Astrocyte of the hippocampus (primary cell): ENCODE results near the gene AIF1L.

Experiments
- DNase-seq: peaks from one replicate; pipeline ENCODE4 v3.0.0; 2011; ENCODE audit warnings: low read depth, low spot score

The AIF1L gene

DNA sequence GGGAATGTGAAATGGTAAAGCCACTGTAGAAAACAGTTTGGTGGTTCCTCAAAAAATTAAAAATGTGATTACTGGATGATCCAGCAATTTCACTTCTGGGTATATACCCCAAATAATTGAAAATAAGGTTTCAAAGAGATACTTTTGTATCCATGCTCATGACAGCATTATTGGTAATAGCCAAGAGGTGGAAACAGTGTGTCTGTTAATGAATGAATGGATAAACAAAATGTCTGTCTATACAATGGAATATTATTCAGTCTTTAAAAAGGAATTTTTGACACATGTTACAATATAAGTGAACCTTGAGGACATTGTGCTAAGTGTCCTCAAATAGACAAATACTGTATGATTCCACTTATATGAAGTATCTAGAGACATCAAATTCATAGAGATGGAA is 69.2 kb downstream of the AIF1L start:
- DNase-seq, result no peak

DNA sequence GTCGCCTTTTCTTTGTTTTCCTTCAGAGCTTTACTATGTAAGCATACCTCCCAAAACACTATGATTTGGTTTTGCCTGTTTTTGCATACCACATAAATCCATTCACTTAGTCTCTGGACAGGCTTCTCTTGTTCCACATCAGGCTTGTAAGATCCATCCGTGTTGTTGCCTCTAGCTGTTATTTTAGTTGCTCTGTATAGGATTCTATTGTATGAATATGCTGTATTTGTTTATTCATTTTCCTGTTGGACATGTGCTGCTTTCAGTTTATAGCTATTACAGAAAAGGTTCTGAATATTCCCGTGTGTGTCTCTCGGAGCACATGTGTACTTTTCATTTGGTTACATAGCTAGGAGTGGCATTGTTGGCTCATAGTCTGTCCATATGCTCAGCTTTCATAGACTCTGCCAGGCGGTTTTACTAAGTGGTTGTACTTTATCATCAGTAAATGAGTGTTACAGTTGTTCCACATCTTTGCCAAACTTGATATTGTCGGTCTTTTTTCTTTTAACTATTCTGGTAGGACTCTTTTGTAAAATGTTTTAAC is 70.9 kb downstream of the AIF1L start:
- DNase-seq, result no peak

GRCh38 chr9:131167936-131168335 is 71.6 kb downstream of the AIF1L start:
- DNase-seq, result no peak

DNA sequence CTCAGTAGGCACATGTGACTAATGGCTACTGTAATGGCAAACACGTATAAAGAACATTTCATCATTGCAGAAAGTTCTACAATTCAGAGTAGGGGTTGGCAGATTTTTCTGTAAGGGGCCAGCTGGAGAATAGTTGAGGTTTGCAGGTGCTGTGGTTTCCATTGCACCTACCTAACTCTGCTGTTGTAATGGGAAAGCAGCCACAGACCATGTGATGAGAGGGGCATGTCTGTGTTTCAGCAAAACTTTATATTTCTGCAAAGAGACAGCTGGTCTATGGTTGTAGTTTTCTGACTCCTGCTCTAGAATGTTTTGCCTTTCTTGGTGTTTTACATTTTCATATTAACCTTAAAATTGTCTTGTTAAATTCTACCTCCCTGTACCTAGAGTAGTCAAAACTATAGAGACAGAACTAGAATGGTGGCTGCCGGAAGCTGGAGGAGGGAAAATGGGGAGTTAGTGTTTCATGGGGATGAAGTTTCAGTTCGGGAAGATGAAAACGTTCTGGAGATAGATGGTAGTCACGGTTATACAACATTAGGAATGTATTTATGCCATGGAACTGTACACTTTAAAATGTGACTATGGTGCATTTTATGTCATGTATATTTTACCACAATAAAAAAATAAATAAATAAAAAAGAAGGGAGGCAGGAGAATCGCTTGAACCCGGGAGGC is 73.4 kb downstream of the AIF1L start:
- DNase-seq, result no peak
